ENCODE data around the gene POU2AF2. TPM values are rescaled to one million over a fixed set of nuclear protein-coding genes. Genes with fewer than 3 reads are reported as not detected.

The POU2AF2 gene
- total RNA-seq, 1 experiment from 2014 or later, result not detected

GRCh38 chr11:111307472-111308108, 62.1 kb downstream of the POU2AF2 start:
- Histone ChIP-seq H2BK15ac (ENCODE audit: low read depth, low read length) (no peak overlapping the region), H3K4me1 (ENCODE audit: insufficient read depth, low read length) (peaks cover 5% of the 10 kb centered on the region; the same call in 1 of the 2 replicates), H2AK5ac (ENCODE audit: insufficient read length, low read length) (no peak overlapping the region), H3K79me2 (ENCODE audit: insufficient read depth, low read length) (no peaks in the 10 kb centered on the region), H2BK20ac (ENCODE audit: low read depth, low read length, poor library complexity, severe bottlenecking) (no peak overlapping the region), H2BK5ac (ENCODE audit: insufficient read length, low read length) (no peak overlapping the region), H2BK12ac (ENCODE audit: insufficient read length, low read depth, low read length) (no peak overlapping the region), H2AFZ (ENCODE audit: low read length) (no peak overlapping the region), H3K14ac (ENCODE audit: insufficient read depth, low read length) (no peak overlapping the region), H3K27ac (ENCODE audit: insufficient read length, low read depth, low read length) (no peak overlapping the region), H3K4me2 (ENCODE audit: insufficient read depth, insufficient read length, low read length) (no peak overlapping the region), H3K23me2 (ENCODE audit: insufficient read length, low read depth, low read length, poor library complexity, severe bottlenecking) (no peaks in the 10 kb centered on the region), H3K23ac (ENCODE audit: insufficient read length, low read depth, low read length) (no peak overlapping the region), H4K20me1 (ENCODE audit: control insufficient read depth, insufficient read depth, insufficient read length) (no peaks in the 10 kb centered on the region), H4K5ac (ENCODE audit: insufficient read length, low read depth, low read length) (no peak overlapping the region), H4K8ac (replicated peaks; ENCODE audit: insufficient read length, low read depth, low read length) (no peak overlapping the region), H3K9ac (ENCODE audit: extremely low read depth, insufficient read length, low read length) (no peak overlapping the region), H2BK120ac (ENCODE audit: low read depth, low read length, poor library complexity, severe bottlenecking) (no peak overlapping the region), H3K9me3 (ENCODE audit: control insufficient read depth, low read depth, low read length) (no peaks in the 10 kb centered on the region), H3K56ac (ENCODE audit: insufficient read length, low read depth, low read length) (no peak overlapping the region), H4K91ac (ENCODE audit: insufficient read length, low read depth, low read length) (no peak overlapping the region), H3K18ac (ENCODE audit: insufficient read length, low read depth, low read length) (no peak overlapping the region), H3K79me1 (ENCODE audit: insufficient read depth, low read depth, low read length, poor library complexity, severe bottlenecking) (no peaks in the 10 kb centered on the region), H3K4ac (ENCODE audit: low read depth, low read length) (no peak overlapping the region), H3T11ph (ENCODE audit: low read length) (no peak overlapping the region), H3K27me3 (ENCODE audit: insufficient read depth, low read length) (no peaks in the 10 kb centered on the region)
- peaks cover 2% of the 10 kb centered on the region; the same call in 1 of the 2 replicates for H3K27me3 Mint-ChIP-seq (ENCODE audit: low read depth)
- no peak overlapping the region for H3K27ac Mint-ChIP-seq
- DNase-seq, result no peak
- no peak for TF ChIP-seq CTCF (conservative IDR thresholded peaks at IDR 0.05)
- no CpG with 5 or more reads among the region's 3 CpGs for WGBS (ENCODE audit: extremely low coverage, insufficient read length, low lambda C conversion rate)
- H3K9me3 Mint-ChIP-seq, result no peaks in the 10 kb centered on the region
- peaks cover 11 to 18% of the 10 kb centered on the region in 2 experiments for H3K4me1 Mint-ChIP-seq
- H3K36me3 Mint-ChIP-seq (ENCODE audit: insufficient read depth in 1 of 3, low read depth in 3 of 3), result no peaks in the 10 kb centered on the region
- H3K4me3 Mint-ChIP-seq, result no peak overlapping the region

Data from H9 (cell line).